Cardiac muscle cell (in vitro differentiated cells and primary cell): Measurements from ENCODE around the gene ZNF362. TPM values are rescaled to one million over a fixed set of nuclear protein-coding genes. Genes with fewer than 3 reads are reported as not detected.

Source experiments
- DNase-seq, 2 donors: peaks; one replicate each; pipeline versions ENCODE4 v3.0.0 to v3.0.0-alpha.2; 2010 to 2017; ENCODE audit warnings: low read depth in 1 of 2, low spot score in 1 of 2
- H3K27ac ChIP-seq: fragments of 200-600 bp; sonication (generic); 2 replicates; pipeline ENCODE4 v1.5.1; 2016
- H3K27me3 ChIP-seq: fragments of 200-600 bp; sonication (generic); 2 replicates; pipeline ENCODE4 v1.6.0; 2016; ENCODE audit warnings: control low read depth
- H3K36me3 ChIP-seq: fragments of 200-600 bp; sonication (generic); 2 replicates; pipeline ENCODE4 v1.5.1; 2016; ENCODE audit warnings: control low read depth
- H3K4me1 ChIP-seq: fragments of 200-600 bp; sonication (generic); 2 replicates; pipeline ENCODE4 v1.8.1; 2017; ENCODE audit warnings: low read depth, mild to moderate bottlenecking, mixed run types
- H3K4me3 ChIP-seq: fragments of 200-600 bp; sonication (generic); 2 replicates; pipeline ENCODE4 v1.5.1; 2016; ENCODE audit warnings: mild to moderate bottlenecking
- H3K9me3 ChIP-seq: fragments of 200-600 bp; sonication (generic); 2 replicates; pipeline ENCODE4 v1.5.1; 2017; ENCODE audit warnings: low read depth, mild to moderate bottlenecking, control low read depth
- CTCF ChIP-seq: IDR thresholded peaks from 2 replicates; pipeline ENCODE4 v1.5.1; 2012; ENCODE audit warnings: low read depth, mild to moderate bottlenecking, low read length
- polyA plus RNA-seq: library from polyadenylated mRNA; unstranded; fragments of >200 nt; fragmentation: Nextera tagmentation; extraction: Ambion mirVana; gene quantifications from 2 replicates; pipeline ENCODE4 v1.2.1, GENCODE V29; 2016
- total RNA-seq: library from RNA; depleted of rRNA; stranded (reverse); fragments of >200 nt; gene quantifications from 2 replicates; pipeline ENCODE4 v1.2.3, GENCODE V29; 2016

ZNF362 gene
- total and polyA plus RNA-seq, 2 experiments from 2014 or later, result 57.9 to 77.5 TPM

GRCh38 chr1:33324677-33325575 is 68.6 kb downstream of the ZNF362 start:
- no peak for DNase-seq
- Histone ChIP-seq H3K27me3 (no peaks in the 10 kb centered on the region), H3K4me3 (no peak overlapping the region), H3K36me3 (peaks cover 61% of the 10 kb centered on the region), H3K9me3 (no peaks in the 10 kb centered on the region), H3K27ac (no peak overlapping the region), H3K4me1 (no peaks in the 10 kb centered on the region)
- no peak for TF ChIP-seq CTCF

GRCh38 chr1:33326785-33327184 is 70.5 kb downstream of the ZNF362 start:
- DNase-seq, result peak in 1 of 2 donors; percentile 43
- Histone ChIP-seq H3K4me1 (no peaks in the 10 kb centered on the region), H3K36me3 (peaks cover 75% of the 10 kb centered on the region), H3K27me3 (no peaks in the 10 kb centered on the region), H3K27ac (no peak overlapping the region), H3K9me3 (no peaks in the 10 kb centered on the region), H3K4me3 (no peak overlapping the region)
- no peak for TF ChIP-seq CTCF

GRCh38 chr1:33327587-33328325 is 71.5 kb downstream of the ZNF362 start:
- peaks cover 77% of the 10 kb centered on the region for H3K36me3 ChIP-seq

GRCh38 chr1:33328817-33329216 is 72.5 kb downstream of the ZNF362 start:
- TF ChIP-seq CTCF, result no peak
- DNase-seq, result no peak
- H3K4me3 ChIP-seq, result no peak overlapping the region
- no peaks in the 10 kb centered on the region for H3K9me3 ChIP-seq
- H3K36me3 ChIP-seq, result peaks cover 79% of the 10 kb centered on the region
- no peaks in the 10 kb centered on the region for H3K4me1 ChIP-seq
- H3K27me3 ChIP-seq, result no peaks in the 10 kb centered on the region
- no peak overlapping the region for H3K27ac ChIP-seq

More at GRCh38 chr1:33327587-33328325, 71.5 kb downstream of the ZNF362 start:
- Histone ChIP-seq H3K9me3 (no peaks in the 10 kb centered on the region), H3K4me3 (no peak overlapping the region), H3K4me1 (no peaks in the 10 kb centered on the region), H3K27me3 (no peaks in the 10 kb centered on the region), H3K27ac (no peak overlapping the region)
- DNase-seq, result peak in 1 of 2 donors; percentile 98
- no peak for TF ChIP-seq CTCF

- DNase-seq, result no peak
- TF ChIP-seq CTCF, result no peak
- no peaks in the 10 kb centered on the region for H3K27me3 ChIP-seq
- H3K4me1 ChIP-seq, result no peaks in the 10 kb centered on the region
- peaks cover 70% of the 10 kb centered on the region for H3K36me3 ChIP-seq
- H3K4me3 ChIP-seq, result no peak overlapping the region
- no peaks in the 10 kb centered on the region for H3K9me3 ChIP-seq
- H3K27ac ChIP-seq, result no peak overlapping the region
These were observed 73.5 kb downstream of the ZNF362 start for GRCh38 chr1:33329600-33330305.
